Measurements from ENCODE around the gene CADPS2. TPM values are rescaled to one million over a fixed set of nuclear protein-coding genes. Genes with fewer than 3 reads are reported as not detected.

The CADPS2 gene
- total RNA-seq, 1 donor from 2014 or later: 6.4 TPM

GRCh38 chr7:122425731-122426130 is 460.5 kb downstream of the CADPS2 start:
- Histone ChIP-seq H4K20me1 (ENCODE audit: insufficient read depth, low read length) (no peaks in the 10 kb centered on the region), H3K27me3 (ENCODE audit: insufficient read depth, low read length) (no peaks in the 10 kb centered on the region), H3K4me1 (ENCODE audit: insufficient read depth, low read length) (no peaks in the 10 kb centered on the region), H3K79me2 (ENCODE audit: insufficient read depth, low read length) (no peaks in the 10 kb centered on the region), H3K4me3 (ENCODE audit: insufficient read depth, low read depth, low read length) (no peak overlapping the region), H3K9ac (ENCODE audit: low read length) (no peak overlapping the region), H3K4me2 (ENCODE audit: low read length) (no peak overlapping the region), H2AFZ (ENCODE audit: low read depth, low read length) (no peak overlapping the region), H3K9me3 (ENCODE audit: insufficient read depth, low read depth, low read length) (no peaks in the 10 kb centered on the region), H3K36me3 (ENCODE audit: insufficient read depth, low read length) (no peaks in the 10 kb centered on the region), H3K27ac (ENCODE audit: low read depth, low read length) (no peak overlapping the region)
- no peak overlapping the region for H3K4me3 Mint-ChIP-seq (ENCODE audit: unreplicated experiment)
- no peaks in the 10 kb centered on the region for H3K27me3 Mint-ChIP-seq (ENCODE audit: low read depth, unreplicated experiment)
- H3K4me1 Mint-ChIP-seq (ENCODE audit: low read depth, unreplicated experiment): no peaks in the 10 kb centered on the region
- no peaks in the 10 kb centered on the region for H3K9me3 Mint-ChIP-seq (ENCODE audit: unreplicated experiment)
- no peak for FAIRE-seq
- no peak overlapping the region for H3K27ac Mint-ChIP-seq (ENCODE audit: unreplicated experiment)
- no peak for TF ChIP-seq EZH2 (IDR thresholded peaks at IDR 0.05; ENCODE audit: insufficient read depth, low read length)
- no peak for TF ChIP-seq CTCF (IDR thresholded peaks at IDR 0.05; ENCODE audit: insufficient read depth, low read depth, low read length)
- no peak for DNase-seq (ENCODE audit: low read depth)
- H3K36me3 Mint-ChIP-seq (ENCODE audit: low read depth, unreplicated experiment): no peaks in the 10 kb centered on the region

- H3K79me2 ChIP-seq (ENCODE audit: insufficient read depth, low read length): no peaks in the 10 kb centered on the region
- no peaks in the 10 kb centered on the region for H3K27me3 Mint-ChIP-seq (ENCODE audit: low read depth, unreplicated experiment)
Observed at GRCh38 chr7:122423591-122423990, 462.7 kb downstream of the CADPS2 start.

More at GRCh38 chr7:122423591-122423990, 462.7 kb downstream of the CADPS2 start:
- Histone ChIP-seq H3K4me3 (ENCODE audit: insufficient read depth, low read depth, low read length) (no peak overlapping the region), H3K9me3 (ENCODE audit: insufficient read depth, low read depth, low read length) (no peaks in the 10 kb centered on the region), H3K4me2 (ENCODE audit: low read length) (no peak overlapping the region), H3K9ac (ENCODE audit: low read length) (no peak overlapping the region), H3K27me3 (ENCODE audit: insufficient read depth, low read length) (no peaks in the 10 kb centered on the region), H4K20me1 (ENCODE audit: insufficient read depth, low read length) (no peaks in the 10 kb centered on the region), H3K27ac (ENCODE audit: low read depth, low read length) (no peak overlapping the region), H3K36me3 (ENCODE audit: insufficient read depth, low read length) (no peaks in the 10 kb centered on the region), H3K4me1 (ENCODE audit: insufficient read depth, low read length) (no peaks in the 10 kb centered on the region), H2AFZ (ENCODE audit: low read depth, low read length) (no peak overlapping the region)
- Mint-ChIP-seq H3K27ac (ENCODE audit: unreplicated experiment) (no peak overlapping the region), H3K9me3 (ENCODE audit: unreplicated experiment) (no peaks in the 10 kb centered on the region), H3K4me1 (ENCODE audit: low read depth, unreplicated experiment) (no peaks in the 10 kb centered on the region), H3K36me3 (ENCODE audit: low read depth, unreplicated experiment) (no peaks in the 10 kb centered on the region), H3K4me3 (ENCODE audit: unreplicated experiment) (no peak overlapping the region)
- FAIRE-seq: peak; percentile 49
- TF ChIP-seq EZH2 (IDR thresholded peaks at IDR 0.05; ENCODE audit: insufficient read depth, low read length): no peak
- TF ChIP-seq CTCF (IDR thresholded peaks at IDR 0.05; ENCODE audit: insufficient read depth, low read depth, low read length): no peak
- no peak for DNase-seq (ENCODE audit: low read depth)
